Fibroblast of villous mesenchyme (primary cell): ENCODE measurements around the gene ZNF536. TPM values are rescaled to one million over a fixed set of nuclear protein-coding genes. Genes with fewer than 3 reads are reported as not detected.

Experiments
- DNase-seq: peaks from one replicate; pipeline ENCODE4 v3.0.0-alpha.2; 2010; ENCODE audit warnings: low read depth
- H3K4me3 ChIP-seq: 2 replicates; pipeline ENCODE4 v1.5.1; 2011; ENCODE audit warnings: low read depth, mild to moderate bottlenecking, low read length
- CTCF ChIP-seq: IDR thresholded peaks from 2 replicates; pipeline ENCODE4 v1.5.1; 2012; ENCODE audit warnings: low read depth, mild to moderate bottlenecking, low read length; ENCODE audit not compliant: insufficient read depth
- total RNA-seq: library from RNA; depleted of rRNA; stranded (reverse); fragments of >200 nt; gene quantifications from 2 replicates; pipeline ENCODE4 v1.2.3, GENCODE V29; 2012

The ZNF536 gene
- total RNA-seq, 1 donor, result not detected

- no peak for TF ChIP-seq CTCF
- H3K4me3 ChIP-seq, result no peak overlapping the region
- DNase-seq, result no peak
Measured at GRCh38 chr19:30335306-30335886, 36.8 kb upstream of the ZNF536 start.

- DNase-seq, result no peak
- TF ChIP-seq CTCF, result no peak
- no peak overlapping the region for H3K4me3 ChIP-seq
Measured at GRCh38 chr19:30336290-30336689, 35.9 kb upstream of the ZNF536 start.

GRCh38 chr19:30338041-30338456, 34.1 kb upstream of the ZNF536 start:
- no peak for DNase-seq
- H3K4me3 ChIP-seq, result no peak overlapping the region
- TF ChIP-seq CTCF, result no peak

GRCh38 chr19:30338878-30339623, 33.1 kb upstream of the ZNF536 start:
- TF ChIP-seq CTCF, result no peak
- no peak overlapping the region for H3K4me3 ChIP-seq

GRCh38 chr19:30339624-30340525, 32.3 kb upstream of the ZNF536 start:
- no peak overlapping the region for H3K4me3 ChIP-seq
- DNase-seq, result no peak
- no peak for TF ChIP-seq CTCF

More at GRCh38 chr19:30338878-30339623, 33.1 kb upstream of the ZNF536 start:
- DNase-seq, result no peak

GRCh38 chr19:30340771-30341561, 31.2 kb upstream of the ZNF536 start:
- no peak for TF ChIP-seq CTCF
- no peak overlapping the region for H3K4me3 ChIP-seq
- peak; percentile 1 for DNase-seq
